AG10803 (cell line): ENCODE results near the gene SLC1A1.

Source experiments
- DNase-seq: peaks from one replicate; pipeline ENCODE4 v3.0.0; 2010; ENCODE audit warnings: low read depth
- H3K4me3 ChIP-seq: 2 replicates; pipeline ENCODE4 v1.5.1; 2011; ENCODE audit warnings: mild to moderate bottlenecking, low read length, control low read depth
- CTCF ChIP-seq: conservative IDR thresholded peaks from 2 replicates; pipeline ENCODE4 v1.5.1; 2011; ENCODE audit warnings: mild to moderate bottlenecking, low read length, control low read depth, inconsistent platforms

The SLC1A1 gene

GRCh38 chr9:4503103-4503502, 12.8 kb downstream of the SLC1A1 start:
- no peak for TF ChIP-seq CTCF
- H3K4me3 ChIP-seq, result no peak overlapping the region
- no peak for DNase-seq

- DNase-seq, result no peak
- no peak for TF ChIP-seq CTCF
- no peak overlapping the region for H3K4me3 ChIP-seq
These were observed 14.0 kb downstream of the SLC1A1 start for GRCh38 chr9:4504250-4504649.

- DNase-seq, result peak; percentile 25
- no peak overlapping the region for H3K4me3 ChIP-seq
- no peak for TF ChIP-seq CTCF
These were observed 16.2 kb downstream of the SLC1A1 start for GRCh38 chr9:4506490-4506889.

GRCh38 chr9:4507306-4508130, 17.2 kb downstream of the SLC1A1 start:
- H3K4me3 ChIP-seq, result no peak overlapping the region
- DNase-seq, result peak; percentile 61
- TF ChIP-seq CTCF, result no peak

- no peak for TF ChIP-seq CTCF
- peak; percentile 82 for DNase-seq
- no peak overlapping the region for H3K4me3 ChIP-seq
These were observed 18.1 kb downstream of the SLC1A1 start for GRCh38 chr9:4508246-4508906.

GRCh38 chr9:4508907-4509589, 18.8 kb downstream of the SLC1A1 start:
- DNase-seq, result peak; percentile 89
- H3K4me3 ChIP-seq, result no peak overlapping the region
- no peak for TF ChIP-seq CTCF
